Stimulated activated CD4-positive, alpha-beta T cell treated with anti-CD3 and anti-CD28 coated beads, Interleukin-4, amount 100 ng/mL, for 1 hour (primary cell): ENCODE results near the gene SMIM13.

ENCODE experiments used
- DNase-seq: peaks from one replicate; pipeline ENCODE4 v3.0.0-alpha.2; 2020

Gene SMIM13

DNA sequence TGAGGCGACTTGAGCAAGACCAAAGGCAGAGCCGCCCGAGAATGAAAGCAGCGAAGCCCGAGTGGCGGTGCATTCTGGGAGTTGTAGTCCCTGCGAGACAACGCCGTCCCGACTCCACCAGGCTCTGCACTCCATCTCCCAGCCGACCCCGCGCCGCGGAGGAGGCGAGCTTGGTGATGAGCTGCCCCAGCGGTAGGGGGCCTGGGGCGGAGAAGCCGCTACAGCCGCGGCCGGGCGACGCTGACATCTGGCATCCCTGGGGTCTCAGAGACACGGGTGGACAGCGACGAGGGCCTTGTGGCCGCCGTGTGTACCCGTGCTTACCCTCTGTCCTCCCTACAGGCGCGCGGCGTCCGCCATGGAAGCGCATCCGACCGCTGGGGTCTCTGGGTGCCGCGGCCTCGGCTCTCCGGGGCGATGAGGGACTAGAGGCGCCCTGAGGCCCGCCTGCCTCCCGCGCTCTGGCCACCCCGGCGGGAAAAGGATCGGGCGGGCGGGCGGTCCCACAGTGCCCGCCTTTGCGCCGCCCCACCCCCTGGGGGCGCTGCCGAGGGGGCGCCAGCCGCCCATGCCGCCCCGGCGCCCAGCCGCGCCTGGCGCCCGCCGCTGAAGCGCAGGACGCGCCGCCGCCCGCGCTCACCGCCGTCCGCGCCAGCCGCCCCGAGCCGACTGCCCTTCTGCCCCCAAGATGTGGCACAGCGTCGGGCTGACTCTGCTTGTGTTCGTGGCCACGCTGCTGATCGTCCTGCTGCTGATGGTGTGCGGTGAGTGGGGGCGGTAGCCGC is at the start of gene SMIM13:
SMIM13 (plus strand) TSS at position 209 of the 785 bp plus-strand sequence; CDS start at position 689, 480 bp downstream.
- DNase-seq, result peak; percentile 95

DNA sequence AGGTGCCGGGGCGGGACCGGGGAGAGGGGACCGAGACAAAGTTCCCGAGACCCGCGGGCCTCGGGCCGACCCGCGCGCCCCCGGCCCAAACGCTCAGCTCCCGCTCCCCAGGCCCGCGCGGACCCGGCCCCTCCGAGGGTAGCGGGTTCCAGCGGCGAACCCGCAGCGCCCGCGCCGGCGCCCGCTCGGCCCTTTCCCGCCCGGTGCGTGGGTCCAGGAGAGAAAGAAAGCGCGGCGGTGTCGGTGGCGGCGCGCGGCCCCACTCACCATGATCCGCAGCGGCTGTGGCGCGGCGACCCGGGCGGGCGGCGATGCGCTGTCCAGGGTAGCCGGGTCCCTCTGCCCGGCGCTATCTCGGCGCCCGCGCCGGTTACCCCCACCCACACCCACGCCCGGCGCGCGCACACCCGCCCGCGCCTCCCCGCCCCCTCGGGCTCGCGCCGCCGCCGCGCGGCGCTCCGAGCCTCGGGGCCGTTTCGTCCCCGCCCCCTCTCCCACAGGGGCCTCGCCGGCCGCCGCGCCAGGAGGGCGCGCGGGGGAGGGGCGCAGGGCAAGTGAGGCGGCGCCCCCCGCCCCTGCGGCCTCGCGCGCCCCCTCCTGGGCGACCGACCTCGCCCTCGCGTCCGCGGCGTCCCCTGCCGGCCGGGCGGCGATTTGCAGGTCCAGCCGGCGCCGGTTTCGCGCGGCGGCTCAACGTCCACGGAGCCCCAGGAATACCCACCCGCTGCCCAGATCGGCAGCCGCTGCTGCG is 49.5 kb upstream of the SMIM13 start, which contains the start of gene ELOVL2:
ELOVL2 (minus strand) TSS at position 345 of the 751 bp plus-strand sequence; CDS start at position 270, 75 bp downstream.
- peak; percentile 21 for DNase-seq

DNA sequence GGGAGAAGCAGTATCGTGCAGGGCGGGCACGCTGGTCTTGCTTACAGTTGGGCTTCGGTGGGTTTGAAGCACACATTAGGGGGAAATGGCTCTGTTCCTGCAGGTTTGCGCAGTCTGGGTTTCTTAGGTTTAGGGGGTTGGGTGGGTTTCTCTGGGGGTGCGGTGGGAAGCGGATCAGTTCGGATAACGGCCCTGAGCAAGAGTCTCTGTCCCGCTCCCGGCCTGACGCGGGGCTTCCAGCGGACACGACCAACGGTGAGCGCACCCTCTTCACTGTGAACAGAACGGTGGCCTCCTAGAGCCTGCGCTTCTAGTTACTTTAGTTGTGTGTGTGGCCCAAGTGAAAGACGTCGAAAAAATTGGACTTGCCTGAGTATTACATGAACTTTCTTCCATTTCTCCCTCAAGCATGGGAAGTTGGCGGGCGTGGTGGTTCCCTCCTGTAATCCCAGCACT is 48.9 kb upstream of the SMIM13 start:
- DNase-seq, result no peak

- DNase-seq, result no peak
These were observed 42.9 kb upstream of the SMIM13 start for GRCh38 chr6:11050731-11051130.

DNA sequence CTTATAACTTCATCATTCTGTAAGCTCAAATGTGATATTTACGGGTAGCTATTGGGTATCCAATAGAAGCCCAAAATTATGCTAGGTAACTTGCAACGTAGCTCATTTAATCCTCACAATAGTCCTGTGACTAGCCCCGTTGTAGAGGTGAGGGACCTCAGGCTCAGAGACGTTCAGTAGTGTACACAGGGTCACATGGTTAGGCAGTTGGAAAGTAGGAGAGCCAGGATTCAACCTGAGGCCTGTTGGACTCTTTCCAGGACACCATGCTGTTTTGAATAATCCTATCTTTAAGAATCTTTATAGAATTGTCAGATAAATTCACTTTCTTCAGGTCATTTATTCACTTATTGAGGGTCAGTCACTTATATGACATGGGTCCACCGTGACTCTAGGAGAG is 40.3 kb upstream of the SMIM13 start:
- DNase-seq, result no peak

DNA sequence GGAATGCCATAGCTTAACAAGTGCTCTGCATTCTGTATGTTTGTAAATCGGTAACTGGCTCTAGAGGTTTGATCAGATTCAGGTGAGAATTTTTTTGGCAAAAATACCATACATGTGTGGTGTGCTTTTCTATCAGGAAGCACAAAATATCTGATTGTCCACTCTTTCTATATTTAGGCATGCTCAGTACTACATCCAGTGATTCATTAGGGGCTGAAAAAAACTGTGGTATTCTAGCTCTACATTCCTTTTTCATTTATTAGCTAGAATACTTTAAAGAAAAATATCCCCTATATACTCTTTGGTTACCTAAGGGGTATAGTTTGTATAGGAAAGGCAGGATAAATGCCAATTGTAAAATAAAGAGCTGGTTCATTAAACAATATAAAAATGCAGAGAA is 38.9 kb upstream of the SMIM13 start:
- DNase-seq, result no peak

GRCh38 chr6:11055127-11055627 is 38.5 kb upstream of the SMIM13 start:
- DNase-seq, result no peak

DNA sequence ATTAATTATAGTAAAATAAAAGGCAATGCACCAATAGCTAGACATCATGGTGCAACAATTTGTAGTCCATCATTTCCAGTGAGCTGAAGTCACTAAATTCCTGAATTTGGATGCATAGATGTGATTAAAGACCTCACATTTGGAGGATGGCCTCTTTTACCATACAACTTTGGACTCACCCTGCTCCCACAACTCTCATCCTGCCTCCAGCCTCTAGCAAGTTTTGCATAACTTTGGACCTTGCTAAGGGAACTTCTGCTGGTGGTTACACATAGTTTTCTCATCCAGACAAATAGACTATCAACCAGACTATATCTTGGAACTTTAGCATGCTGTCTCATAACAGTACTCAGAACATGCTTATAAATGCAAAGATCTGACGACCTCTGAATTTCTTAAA is 36.8 kb upstream of the SMIM13 start:
- no peak for DNase-seq

GRCh38 chr6:11058406-11058805 is 35.2 kb upstream of the SMIM13 start:
- DNase-seq, result no peak

- no peak for DNase-seq
These were observed 31.6 kb upstream of the SMIM13 start for GRCh38 chr6:11062083-11062482.

- no peak for DNase-seq
These were observed 30.9 kb upstream of the SMIM13 start for GRCh38 chr6:11062715-11063114.

GRCh38 chr6:11064836-11065235 is 28.8 kb upstream of the SMIM13 start:
- DNase-seq, result no peak

- DNase-seq, result no peak
These were observed 28.0 kb upstream of the SMIM13 start for GRCh38 chr6:11065436-11066202.

GRCh38 chr6:11066505-11067347 is 26.9 kb upstream of the SMIM13 start:
- no peak for DNase-seq

DNA sequence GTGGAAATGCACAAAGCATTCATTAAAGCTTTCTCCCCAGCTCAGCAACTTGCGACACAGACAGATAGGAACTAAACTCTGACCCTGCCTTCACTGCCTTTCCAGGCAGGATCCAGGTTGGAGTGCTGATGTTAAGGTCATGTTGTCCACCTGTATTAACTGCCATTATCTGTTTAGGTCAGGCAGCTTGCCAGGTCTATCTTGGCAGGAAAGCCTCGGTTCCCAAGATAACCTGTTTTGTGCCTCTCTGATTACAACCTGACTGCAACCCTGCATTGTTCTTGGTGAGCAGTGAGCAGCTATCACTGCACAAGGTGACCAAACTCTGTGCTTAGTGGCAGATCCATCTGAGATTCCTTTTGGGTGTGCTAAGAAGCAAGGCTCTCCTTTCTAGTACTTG is 26.3 kb upstream of the SMIM13 start:
- DNase-seq, result no peak

- no peak for DNase-seq
These were observed 23.9 kb upstream of the SMIM13 start for GRCh38 chr6:11069760-11070159.

- DNase-seq, result no peak
These were observed 21.5 kb upstream of the SMIM13 start for GRCh38 chr6:11072101-11072500.

DNA sequence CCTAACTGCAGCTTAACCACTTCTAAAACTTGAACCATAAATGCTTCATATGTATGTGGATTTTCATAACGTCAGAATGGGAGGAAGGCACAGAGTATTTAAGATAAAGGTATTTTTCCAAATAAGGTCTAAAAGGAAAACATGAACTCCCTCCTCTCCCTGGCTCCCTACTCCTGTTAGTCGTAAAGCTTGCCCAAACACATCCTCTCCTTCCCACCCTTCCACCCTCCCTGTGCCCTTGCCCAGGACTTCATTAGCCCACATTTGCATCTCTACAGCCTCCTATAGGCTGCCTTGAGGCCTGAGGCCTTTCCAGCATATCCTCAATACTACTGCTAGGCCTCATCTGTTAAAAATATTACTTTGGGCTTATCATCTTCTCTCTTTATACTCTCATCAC is 17.1 kb upstream of the SMIM13 start:
- DNase-seq, result no peak

DNA sequence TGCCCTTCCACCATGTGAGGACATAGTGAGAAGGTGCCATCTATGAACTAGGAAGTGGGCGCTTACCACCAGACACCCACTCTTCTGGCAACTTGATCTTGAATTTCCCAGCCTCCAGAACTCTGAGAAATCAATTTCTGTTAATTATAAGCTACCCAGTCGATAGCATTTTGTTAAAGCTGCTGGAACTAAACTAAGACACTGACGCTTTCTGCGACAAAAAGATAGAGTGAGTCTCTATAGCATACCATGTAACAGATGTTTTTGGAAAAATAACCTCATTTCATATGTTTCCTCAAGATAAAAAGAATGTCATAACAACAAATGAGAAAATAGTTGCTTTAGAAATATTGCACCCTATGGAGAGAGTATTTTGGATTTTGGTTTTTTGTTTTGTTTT is 15.4 kb upstream of the SMIM13 start:
- no peak for DNase-seq

GRCh38 chr6:11080296-11080695 is 13.3 kb upstream of the SMIM13 start:
- DNase-seq, result no peak

GRCh38 chr6:11083491-11083890 is 10.1 kb upstream of the SMIM13 start:
- DNase-seq, result no peak

- no peak for DNase-seq
These were observed 9.7 kb upstream of the SMIM13 start for GRCh38 chr6:11083956-11084355.
